ENCODE measurements around the gene RPP25L. TPM values are rescaled to one million over a fixed set of nuclear protein-coding genes. Genes with fewer than 3 reads are reported as not detected.

The RPP25L gene
- total RNA-seq, 1 donor from 2014 or later: 6.1 TPM

GRCh38 chr9:34588671-34589635, 22.9 kb downstream of the RPP25L start:
- no peak for FAIRE-seq
- DNase-seq (ENCODE audit: low spot score in 2 of 2): no peak

GRCh38 chr9:34587271-34587670, 24.6 kb downstream of the RPP25L start:
- FAIRE-seq (no peak), DNase-seq (ENCODE audit: low spot score in 2 of 2) (no peak)

GRCh38 chr9:34585946-34586669, 25.8 kb downstream of the RPP25L start:
- FAIRE-seq: no peak
- no peak for DNase-seq (ENCODE audit: low spot score in 2 of 2)

- DNase-seq (ENCODE audit: low spot score in 2 of 2) (no peak), FAIRE-seq (no peak)
Observed at GRCh38 chr9:34584970-34585369, 26.9 kb downstream of the RPP25L start.

- DNase-seq (ENCODE audit: low spot score in 2 of 2): no peak
- FAIRE-seq: no peak
Observed at GRCh38 chr9:34582787-34583186, 29.1 kb downstream of the RPP25L start.

- FAIRE-seq: no peak
- DNase-seq (ENCODE audit: low spot score in 2 of 2): no peak
Observed at GRCh38 chr9:34581318-34581717, 30.6 kb downstream of the RPP25L start.

GRCh38 chr9:34580358-34580757, 31.5 kb downstream of the RPP25L start:
- no peak for FAIRE-seq
- no peak for DNase-seq (ENCODE audit: low spot score in 2 of 2)

- no peak for FAIRE-seq
Observed at GRCh38 chr9:34579808-34580163, 32.1 kb downstream of the RPP25L start.

GRCh38 chr9:34579104-34579807, 32.6 kb downstream of the RPP25L start:
- no peak for FAIRE-seq
- no peak for DNase-seq (ENCODE audit: low spot score in 2 of 2)

More at GRCh38 chr9:34579808-34580163, 32.1 kb downstream of the RPP25L start:
- DNase-seq (ENCODE audit: low spot score in 2 of 2): no peak

GRCh38 chr9:34578241-34579103, 33.4 kb downstream of the RPP25L start:
- DNase-seq (ENCODE audit: low spot score in 2 of 2): peak in 1 of 2 donors; percentile 72
- FAIRE-seq: no peak

- FAIRE-seq: no peak
Observed at GRCh38 chr9:34577400-34578240, 34.3 kb downstream of the RPP25L start.

GRCh38 chr9:34576597-34577399, 35.1 kb downstream of the RPP25L start:
- DNase-seq (ENCODE audit: low spot score in 2 of 2) (no peak), FAIRE-seq (no peak)

More at GRCh38 chr9:34577400-34578240, 34.3 kb downstream of the RPP25L start:
- DNase-seq (ENCODE audit: low spot score in 2 of 2): no peak

GRCh38 chr9:34575862-34576596, 35.9 kb downstream of the RPP25L start:
- DNase-seq (ENCODE audit: low spot score in 2 of 2): no peak
- no peak for FAIRE-seq

GRCh38 chr9:34575241-34575640, 36.7 kb downstream of the RPP25L start:
- DNase-seq (ENCODE audit: low spot score in 2 of 2): no peak
- no peak for FAIRE-seq

GRCh38 chr9:34574571-34574970, 37.3 kb downstream of the RPP25L start:
- no peak for DNase-seq (ENCODE audit: low spot score in 2 of 2)
- no peak for FAIRE-seq

- DNase-seq (ENCODE audit: low spot score in 2 of 2) (no peak), FAIRE-seq (no peak)
Observed at GRCh38 chr9:34573599-34574325, 38.1 kb downstream of the RPP25L start.

GRCh38 chr9:34572628-34573027, 39.3 kb downstream of the RPP25L start:
- DNase-seq (ENCODE audit: low spot score in 2 of 2) (no peak), FAIRE-seq (no peak)

Measured in frontal cortex (tissue), 4 donors.